T1000 (cell line): ENCODE results near the gene KRT78.
"Not testable (repeated sequence)": the region's sequence is repeated elsewhere in the genome, so short reads cannot be mapped to it uniquely, and the experiment has no call there.

ENCODE experiments used
- DNase-seq: peaks from one replicate; lab custom pipeline; 2025; ENCODE audit warnings: mixed read lengths; lab: John Stamatoyannopoulos, UW

Gene KRT78, protein sequence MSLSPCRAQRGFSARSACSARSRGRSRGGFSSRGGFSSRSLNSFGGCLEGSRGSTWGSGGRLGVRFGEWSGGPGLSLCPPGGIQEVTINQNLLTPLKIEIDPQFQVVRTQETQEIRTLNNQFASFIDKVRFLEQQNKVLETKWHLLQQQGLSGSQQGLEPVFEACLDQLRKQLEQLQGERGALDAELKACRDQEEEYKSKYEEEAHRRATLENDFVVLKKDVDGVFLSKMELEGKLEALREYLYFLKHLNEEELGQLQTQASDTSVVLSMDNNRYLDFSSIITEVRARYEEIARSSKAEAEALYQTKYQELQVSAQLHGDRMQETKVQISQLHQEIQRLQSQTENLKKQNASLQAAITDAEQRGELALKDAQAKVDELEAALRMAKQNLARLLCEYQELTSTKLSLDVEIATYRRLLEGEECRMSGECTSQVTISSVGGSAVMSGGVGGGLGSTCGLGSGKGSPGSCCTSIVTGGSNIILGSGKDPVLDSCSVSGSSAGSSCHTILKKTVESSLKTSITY

DNA sequence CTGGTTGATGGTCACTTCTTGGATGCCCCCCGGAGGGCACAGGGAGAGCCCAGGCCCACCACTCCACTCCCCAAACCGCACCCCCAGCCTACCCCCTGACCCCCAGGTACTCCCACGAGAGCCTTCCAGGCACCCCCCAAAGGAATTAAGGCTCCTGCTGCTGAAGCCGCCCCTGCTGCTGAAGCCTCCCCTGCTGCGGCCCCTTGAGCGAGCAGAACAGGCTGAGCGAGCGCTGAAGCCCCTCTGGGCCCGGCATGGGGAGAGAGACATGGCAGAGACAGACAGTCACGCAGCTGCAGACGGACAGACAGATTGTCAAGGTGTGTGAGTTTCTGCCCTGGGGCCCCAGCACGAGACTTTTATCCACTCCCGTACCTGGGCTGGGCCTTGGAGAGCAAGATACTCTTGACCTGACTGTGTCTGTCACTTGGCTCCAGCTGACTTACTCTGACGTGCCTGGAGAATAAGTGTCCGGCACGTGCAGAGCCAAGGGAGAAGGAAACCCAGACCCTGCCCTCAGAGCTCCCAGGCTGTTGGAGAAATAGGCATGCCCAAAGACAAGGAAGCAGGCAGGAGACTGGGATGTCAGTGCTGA lies at the start of gene KRT78:
Gene KRT78 (minus strand): TSS at position 334 of the 595 bp plus-strand sequence. CDS start 64 bp downstream, at position 270.
- no peak for DNase-seq

DNA sequence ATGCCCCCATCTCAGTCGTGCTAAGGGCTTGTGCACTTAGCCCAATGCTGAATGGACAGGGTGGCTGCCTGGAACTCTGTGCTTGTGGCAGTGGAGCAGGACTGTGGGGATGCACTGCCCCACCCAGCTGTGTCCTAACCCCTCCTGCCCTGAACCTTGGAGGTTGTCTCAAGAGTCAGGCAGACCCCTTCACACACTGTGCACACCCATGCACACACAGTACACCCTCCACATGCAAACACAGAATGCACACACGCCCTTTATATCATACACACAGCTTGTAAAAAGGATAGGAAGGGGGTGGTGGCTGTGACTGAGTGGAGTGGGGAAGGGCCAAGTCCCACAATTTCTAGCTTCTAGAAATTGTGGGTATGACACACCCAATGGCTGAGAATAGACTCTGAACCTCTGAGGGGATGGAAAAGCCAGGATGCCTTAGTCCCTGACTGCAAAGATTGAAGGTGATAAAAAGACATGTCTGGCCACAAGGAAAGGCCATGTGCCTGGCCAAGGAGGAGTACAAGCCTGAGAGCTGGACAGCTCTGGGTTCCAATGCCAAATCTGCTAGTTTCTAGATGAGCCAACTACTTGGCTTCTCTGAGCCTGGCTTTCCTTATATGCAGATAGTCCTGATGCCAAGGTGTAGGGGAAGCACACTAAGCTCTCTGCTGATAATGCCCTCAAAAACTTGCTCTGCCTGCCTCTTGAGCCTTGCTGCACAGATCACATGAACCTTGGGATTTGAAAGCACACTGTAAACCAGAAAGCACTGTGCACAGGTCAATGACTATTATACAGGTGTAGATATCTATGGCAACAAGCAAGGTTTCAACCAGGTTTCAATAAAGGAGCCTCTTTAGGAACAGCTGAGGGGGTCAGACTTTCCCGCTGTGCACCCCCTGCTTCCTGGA lies 47.7 kb upstream of the KRT78 start:
- no peak for DNase-seq

DNA sequence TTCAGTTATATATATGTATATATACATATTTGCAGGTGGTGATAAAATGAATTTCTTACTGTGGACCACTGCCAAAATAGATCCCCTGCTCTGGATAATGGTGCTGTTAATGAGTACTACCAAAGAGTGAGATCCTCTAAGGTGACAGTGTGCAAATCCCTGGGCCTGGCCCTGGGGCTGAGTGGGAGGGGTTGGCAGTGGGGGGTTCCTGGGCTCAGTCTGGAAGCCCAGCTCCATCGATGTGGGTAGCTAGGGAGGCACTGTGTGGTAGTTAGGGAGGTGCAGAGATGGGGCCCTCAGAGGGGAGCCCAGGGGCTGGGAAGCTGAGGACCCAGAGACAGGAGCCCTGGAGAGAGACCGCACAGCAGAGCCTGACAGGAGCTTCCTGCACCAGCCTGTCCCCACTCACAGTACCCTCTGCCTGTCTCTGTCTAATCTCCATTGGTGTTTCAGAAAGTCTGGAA lies 47.0 kb upstream of the KRT78 start:
- DNase-seq: no peak

DNA sequence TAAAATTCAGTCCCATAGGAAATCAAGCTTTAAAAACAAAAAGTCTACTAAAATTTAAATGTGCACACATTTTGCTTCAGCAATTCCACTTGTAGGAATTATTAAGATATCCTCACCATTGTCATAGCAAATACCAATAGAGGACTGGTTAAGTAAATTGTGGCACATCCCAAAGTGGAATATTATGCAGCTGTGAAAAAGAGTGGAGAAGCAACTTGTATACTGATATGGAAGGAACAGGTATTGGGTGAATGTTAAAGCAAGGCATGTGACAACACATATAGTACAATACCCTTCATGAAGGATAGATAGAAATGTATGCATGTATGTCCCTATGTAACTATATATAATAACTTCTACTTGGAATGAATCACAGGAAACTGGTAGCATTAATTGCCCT lies 44.2 kb upstream of the KRT78 start:
- DNase-seq: no peak

GRCh38 chr12:52892207-52892852 lies 43.5 kb upstream of the KRT78 start:
- DNase-seq: no peak

GRCh38 chr12:52891044-52891443 lies 42.2 kb upstream of the KRT78 start:
- DNase-seq: no peak

- DNase-seq: no peak
These were observed 41.6 kb upstream of the KRT78 start for GRCh38 chr12:52890417-52890816.

DNA sequence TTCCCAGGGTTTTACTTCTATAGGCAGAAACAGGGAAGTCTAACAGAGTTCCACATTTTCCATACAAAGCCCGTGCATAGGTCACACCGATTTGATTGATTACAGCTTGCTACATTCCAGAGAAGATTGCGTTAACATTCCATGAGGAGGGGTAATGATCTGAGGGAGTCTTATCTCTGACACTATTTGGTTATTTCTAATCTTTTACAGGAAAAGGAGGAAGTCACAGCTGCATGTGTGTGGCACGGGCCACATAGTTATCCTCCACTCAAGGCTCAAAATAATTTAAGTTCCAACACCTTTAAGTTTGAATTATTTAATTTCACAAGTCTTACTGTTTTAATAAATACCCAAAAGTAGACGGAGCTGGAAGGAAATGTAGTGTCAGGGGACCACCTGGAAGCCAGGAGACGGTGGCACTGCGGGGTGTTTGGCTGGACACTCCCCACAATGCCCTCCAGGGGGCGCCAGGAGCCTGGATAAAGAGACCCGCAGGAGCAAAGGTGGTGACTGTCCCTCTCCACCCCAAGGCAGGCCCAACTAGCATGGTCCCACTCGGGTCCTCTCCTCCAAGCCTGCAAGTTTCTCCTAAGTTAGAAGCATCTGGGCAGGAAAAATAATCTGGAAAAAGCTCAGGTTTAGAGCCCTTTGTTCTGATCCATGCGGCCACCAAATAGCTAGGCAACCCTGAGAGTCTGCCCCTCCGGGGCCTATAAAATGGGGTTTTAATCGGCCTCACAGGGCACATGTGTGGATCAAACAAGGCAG lies 35.9 kb upstream of the KRT78 start:
- peak; percentile 73 for DNase-seq

- not testable (repeated sequence) for DNase-seq
These were observed 31.7 kb upstream of the KRT78 start for GRCh38 chr12:52880499-52880898.

DNA sequence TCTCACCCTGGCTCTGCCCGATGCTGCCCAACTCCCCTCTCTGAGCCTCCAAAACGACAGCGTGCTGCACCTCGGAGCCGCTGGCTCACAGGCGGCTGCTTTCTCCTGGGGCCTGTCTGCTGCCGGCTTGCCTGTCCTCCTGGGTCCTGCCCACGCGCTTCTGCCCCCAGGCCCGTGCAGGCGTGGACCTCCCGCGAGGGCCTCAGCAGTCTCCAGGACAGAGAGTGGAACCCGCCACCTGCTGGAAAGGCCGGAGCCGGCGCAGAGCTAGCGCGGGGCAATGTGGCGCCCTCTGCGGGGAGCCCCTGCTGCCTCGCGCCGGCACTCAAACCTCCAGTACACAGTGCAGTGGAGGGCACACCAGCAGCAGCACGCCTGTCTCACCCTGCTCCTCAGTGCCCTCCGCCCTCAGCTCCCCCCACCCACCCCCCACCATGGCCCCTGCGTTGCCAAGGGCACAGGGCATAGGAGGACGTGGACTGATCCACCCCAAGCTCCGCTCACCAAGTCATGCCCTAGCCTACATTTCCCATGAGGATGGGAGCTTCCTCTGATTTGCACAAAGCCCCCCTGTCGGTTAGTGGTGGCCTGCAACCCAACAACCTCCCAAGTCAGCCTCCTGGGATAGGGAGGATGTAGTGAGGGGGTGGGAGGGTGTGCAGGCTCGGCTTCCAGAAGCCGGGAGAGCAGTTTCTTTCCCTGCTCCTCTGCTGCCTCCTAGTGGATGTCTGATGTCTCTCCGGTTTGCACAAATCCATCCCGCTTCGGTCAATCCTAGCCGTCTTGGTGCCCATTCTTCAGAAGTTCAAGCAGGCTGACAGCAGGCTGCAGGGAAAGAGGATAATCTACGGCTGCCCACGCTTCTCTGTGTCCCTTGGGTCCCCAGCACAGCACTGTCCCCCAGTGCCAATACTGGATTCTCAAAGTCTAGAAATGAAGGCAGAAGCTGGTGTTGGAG lies 30.9 kb upstream of the KRT78 start:
- peak; percentile 81 for DNase-seq

DNA sequence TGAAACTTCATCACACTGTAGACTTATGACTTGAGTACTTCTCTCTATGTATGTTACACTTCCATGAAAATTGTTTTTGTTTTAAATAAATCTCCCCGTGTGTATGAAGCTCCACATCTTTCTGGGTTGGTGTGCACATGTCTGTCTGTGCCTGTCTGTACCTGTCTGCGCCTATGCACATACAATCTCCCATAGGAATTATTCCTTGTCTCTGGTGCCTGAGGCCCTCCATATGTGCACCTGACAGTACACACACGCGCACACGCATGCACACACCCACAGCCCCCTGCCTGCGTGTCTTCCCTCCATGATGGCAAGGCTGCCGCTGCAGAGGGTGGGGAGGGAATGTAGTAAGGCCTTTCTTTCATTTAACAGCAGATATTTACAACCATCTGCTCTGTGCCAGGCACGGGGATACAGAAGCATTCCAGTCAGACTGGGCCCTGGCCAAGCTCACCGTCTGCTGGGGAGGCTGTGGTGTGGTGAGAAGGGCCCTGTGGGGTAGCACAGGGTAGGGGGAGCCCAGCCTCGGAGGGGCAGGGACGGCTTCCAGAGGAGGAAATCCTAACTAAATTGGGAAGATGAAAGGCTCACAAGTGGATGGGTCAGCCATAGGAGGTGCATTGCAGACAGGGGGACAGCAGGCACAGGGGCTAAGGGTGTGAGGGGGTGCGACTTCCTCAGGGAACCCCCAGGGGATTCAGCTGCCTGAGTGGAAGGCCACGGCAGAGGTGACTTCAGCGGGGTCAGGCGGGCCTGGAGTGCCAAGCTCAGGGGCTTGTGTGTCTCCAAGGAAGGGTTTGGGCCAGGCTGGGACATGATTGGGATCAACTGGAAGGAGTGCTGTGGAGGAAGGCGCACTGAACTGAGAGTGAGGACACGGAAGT lies 30.0 kb upstream of the KRT78 start:
- no peak for DNase-seq

- DNase-seq: no peak
These were observed 28.4 kb upstream of the KRT78 start for GRCh38 chr12:52877242-52877641.

GRCh38 chr12:52876372-52876771 lies 27.6 kb upstream of the KRT78 start:
- no peak for DNase-seq

DNA sequence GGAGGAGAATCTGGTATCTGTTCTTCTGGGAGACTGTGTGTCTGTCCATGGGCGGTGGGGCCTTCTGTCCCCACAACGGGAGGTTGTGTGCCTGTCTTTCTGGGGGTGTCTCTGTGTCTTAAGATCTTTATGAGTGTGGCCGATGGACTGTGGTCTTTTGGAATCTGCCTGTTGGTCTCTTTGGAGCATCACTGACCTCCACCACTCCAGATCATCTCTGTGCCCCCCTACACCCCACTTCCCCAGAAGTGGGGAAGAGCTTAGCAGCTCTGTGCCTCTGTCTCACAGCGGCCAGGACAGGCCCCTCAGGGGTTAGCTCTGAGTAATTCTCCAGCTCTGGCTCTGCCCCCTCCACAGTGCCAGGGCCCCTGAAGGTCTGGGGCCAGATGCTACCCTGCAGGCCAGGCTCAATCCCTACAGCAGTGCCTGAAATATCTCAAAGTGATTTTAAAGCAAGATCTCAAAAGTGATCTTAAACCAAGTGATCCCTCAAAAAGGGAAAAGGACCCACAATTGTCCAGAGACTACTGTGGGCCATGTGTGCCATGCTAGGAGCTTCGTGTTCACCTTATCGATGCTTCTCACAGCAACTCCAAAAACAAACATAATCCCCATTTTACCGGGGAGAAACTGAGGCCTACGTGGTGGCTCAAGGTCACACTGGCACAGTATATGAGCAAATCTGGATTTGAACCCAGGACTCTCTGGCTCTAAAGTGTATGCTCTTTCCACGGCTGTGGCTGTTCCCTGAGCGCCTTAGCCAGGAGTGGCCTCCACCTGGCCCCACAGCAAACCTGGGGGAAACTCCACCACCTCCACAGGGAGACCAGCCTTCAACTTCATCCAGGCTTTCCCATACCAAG lies 26.0 kb upstream of the KRT78 start:
- DNase-seq: no peak

- peak; percentile 93 for DNase-seq
These were observed 25.2 kb upstream of the KRT78 start for GRCh38 chr12:52873832-52874572.

- no peak for DNase-seq
These were observed 24.7 kb upstream of the KRT78 start for GRCh38 chr12:52873513-52873831.
